HEK293 (cell line): ENCODE data around the gene CD300E.

Experiments
- CTCF ChIP-seq: fragments of 450-650 bp; formaldehyde crosslinking; IDR thresholded peaks from 2 replicates; pipeline ENCODE4 v1.5.1; 2016; ENCODE audit warnings: missing biosample characterization, missing genetic modification characterization
- KLF17 ChIP-seq: fragments of 450-650 bp; formaldehyde crosslinking; IDR thresholded peaks from 2 replicates; pipeline ENCODE4 v1.5.1; 2016; ENCODE audit warnings: missing biosample characterization, missing genetic modification characterization
- RBAK ChIP-seq: fragments of 450-650 bp; formaldehyde crosslinking; IDR thresholded peaks from 2 replicates; pipeline ENCODE4 v1.5.1; 2016; ENCODE audit warnings: missing biosample characterization, missing genetic modification characterization
- YY1 ChIP-seq: fragments of 450-650 bp; formaldehyde crosslinking; IDR thresholded peaks from 2 replicates; pipeline ENCODE4 v1.5.1; 2018; ENCODE audit warnings: missing biosample characterization, missing genetic modification characterization
- ZBTB20 ChIP-seq: fragments of 450-650 bp; formaldehyde crosslinking; IDR thresholded peaks from 2 replicates; pipeline ENCODE4 v1.5.1; 2016; ENCODE audit warnings: missing biosample characterization, missing genetic modification characterization
- ZNF426 ChIP-seq: fragments of 450-650 bp; formaldehyde crosslinking; IDR thresholded peaks from 2 replicates; pipeline ENCODE4 v1.5.1; 2017; ENCODE audit warnings: missing biosample characterization, missing genetic modification characterization, mild to moderate bottlenecking, inconsistent platforms, moderate library complexity
- ZNF473 ChIP-seq: fragments of 450-650 bp; formaldehyde crosslinking; IDR thresholded peaks from 2 replicates; pipeline ENCODE4 v1.5.1; 2017; ENCODE audit warnings: missing biosample characterization, missing genetic modification characterization
- ZNF555 ChIP-seq: fragments of 450-650 bp; formaldehyde crosslinking; conservative IDR thresholded peaks from 2 replicates; pipeline ENCODE4 v1.5.1; 2017; ENCODE audit warnings: missing biosample characterization, mild to moderate bottlenecking, missing genetic modification characterization, inconsistent platforms
- ZNF624 ChIP-seq: fragments of 450-650 bp; formaldehyde crosslinking; IDR thresholded peaks from 2 replicates; pipeline ENCODE4 v1.5.1; 2017; ENCODE audit warnings: missing biosample characterization, missing genetic modification characterization
- ZNF670 ChIP-seq: fragments of 450-650 bp; formaldehyde crosslinking; IDR thresholded peaks from 2 replicates; pipeline ENCODE4 v1.5.1; 2016; ENCODE audit warnings: missing biosample characterization, missing genetic modification characterization, low read depth
- ZNF777 ChIP-seq: fragments of 450-650 bp; formaldehyde crosslinking; IDR thresholded peaks from 2 replicates; pipeline ENCODE4 v1.5.1; 2017; ENCODE audit warnings: missing biosample characterization, missing genetic modification characterization, borderline replicate concordance
- ZXDB ChIP-seq: fragments of 450-650 bp; formaldehyde crosslinking; IDR thresholded peaks from 2 replicates; pipeline ENCODE4 v1.5.1; 2016; ENCODE audit warnings: missing biosample characterization, missing genetic modification characterization

GRCh38 chr17:74647871-74648672 is 24.5 kb upstream of the CD300E start:
- TF ChIP-seq ZNF624 (tag by site-specific recombination) (no peak), YY1 (tag by site-specific recombination) (no peak), ZNF670 (tag by site-specific recombination) (no peak), ZNF473 (no peak), RBAK (tag by site-specific recombination) (no peak), KLF17 (tag by site-specific recombination) (no peak), ZNF777 (tag by site-specific recombination) (no peak), ZNF555 (tag by site-specific recombination) (no peak), ZXDB (no peak), CTCF (tag by site-specific recombination) (no peak), ZBTB20 (tag by site-specific recombination) (no peak), ZNF426 (no peak)
